Measurements from ENCODE around the gene VWC2. TPM values are rescaled to one million over a fixed set of nuclear protein-coding genes. Genes with fewer than 3 reads are reported as not detected.

VWC2 gene
- total and polyA plus RNA-seq, 9 donors, result 1.7 to 16.7 (median 6.1) TPM

- Histone ChIP-seq H3K27me3 (no peaks in the 10 kb centered on the region), H3K36me3 (no peaks in the 10 kb centered on the region), H3K27ac (no peak overlapping the region), H3K4me3 (no peak overlapping the region), H3K9me3 (no peaks in the 10 kb centered on the region), H3K4me1 (ENCODE audit: insufficient read depth) (peaks cover 2% of the 10 kb centered on the region)
- no peak for DNase-seq
- TF ChIP-seq CTCF (IDR thresholded peaks at IDR 0.05), result no peak
- TF ChIP-seq POLR2A (IDR thresholded peaks at IDR 0.05), result no peak
- TF ChIP-seq EP300 (IDR thresholded peaks at IDR 0.05), result no peak
- 93 to 97% (median 94%) methylated on average over 4 of the region's 4 CpGs for WGBS, 3 donors
- intact Hi-C loops (cut with DNase I), result no loop called here
Measured at GRCh38 chr7:49803812-49804211, 30.4 kb downstream of the VWC2 start.

GRCh38 chr7:49805371-49806007 lies 32.1 kb downstream of the VWC2 start:
- no peak for TF ChIP-seq POLR2A (IDR thresholded peaks at IDR 0.05)
- no peak for TF ChIP-seq EP300 (IDR thresholded peaks at IDR 0.05)
- no peak for TF ChIP-seq CTCF (IDR thresholded peaks at IDR 0.05)
- H3K36me3 ChIP-seq, result no peaks in the 10 kb centered on the region
- intact Hi-C loops (cut with DNase I), result no loop called here
- DNase-seq, result no peak
- peaks cover 2% of the 10 kb centered on the region for H3K4me1 ChIP-seq (ENCODE audit: insufficient read depth)
- WGBS, 3 donors, result 36 to 51% (median 46%) methylated on average over 2 of the region's 2 CpGs
- H3K9me3 ChIP-seq, result no peaks in the 10 kb centered on the region
- no peaks in the 10 kb centered on the region for H3K27me3 ChIP-seq
- H3K4me3 ChIP-seq, result no peak overlapping the region
- no peak overlapping the region for H3K27ac ChIP-seq

GRCh38 chr7:49812534-49812933 lies 39.1 kb downstream of the VWC2 start:
- H3K4me3 ChIP-seq, result no peak overlapping the region
- TF ChIP-seq POLR2A (IDR thresholded peaks at IDR 0.05) (no peak), CTCF (IDR thresholded peaks at IDR 0.05) (no peak), EP300 (IDR thresholded peaks at IDR 0.05) (no peak)
- H3K27ac ChIP-seq, result no peak overlapping the region
- no peaks in the 10 kb centered on the region for H3K9me3 ChIP-seq
- intact Hi-C loops (cut with DNase I), result no loop called here
- no peaks in the 10 kb centered on the region for H3K27me3 ChIP-seq
- no peak for DNase-seq
- H3K4me1 ChIP-seq (ENCODE audit: insufficient read depth), result no peaks in the 10 kb centered on the region
- H3K36me3 ChIP-seq, result no peaks in the 10 kb centered on the region

GRCh38 chr7:49817279-49817678 lies 43.8 kb downstream of the VWC2 start:
- WGBS, 3 donors, result 81 to 96% (median 95%) methylated on average over 1 of the region's 1 CpG
- no peak overlapping the region for H3K4me3 ChIP-seq
- no peak for DNase-seq
- no peaks in the 10 kb centered on the region for H3K9me3 ChIP-seq
- peaks cover 5% of the 10 kb centered on the region for H3K4me1 ChIP-seq (ENCODE audit: insufficient read depth)
- TF ChIP-seq POLR2A (IDR thresholded peaks at IDR 0.05) (no peak), EP300 (IDR thresholded peaks at IDR 0.05) (no peak), CTCF (IDR thresholded peaks at IDR 0.05) (no peak)
- H3K27ac ChIP-seq, result no peak overlapping the region
- H3K27me3 ChIP-seq, result no peaks in the 10 kb centered on the region
- H3K36me3 ChIP-seq, result no peaks in the 10 kb centered on the region
- intact Hi-C loops (cut with DNase I), result no loop called here

Measured in ovary (tissue), 9 donors.